HG03521 (cell line): ENCODE results near the gene RIMS4.
"Not testable (repeated sequence)": the region's sequence is repeated elsewhere in the genome, so short reads cannot be mapped to it uniquely, and the experiment has no call there.

ENCODE experiments used
- ATAC-seq: cut with Tn5 transposase; IDR thresholded peaks from one replicate; pipeline ENCODE4 v1.9.1; 2021; ENCODE audit warnings: mild to moderate bottlenecking, moderate library complexity; ENCODE audit not compliant: unreplicated experiment

RIMS4 gene

GRCh38 chr20:44765701-44766347, 44.5 kb downstream of the RIMS4 start:
- no peak for ATAC-seq

GRCh38 chr20:44765091-44765490, 45.3 kb downstream of the RIMS4 start:
- ATAC-seq, result no peak

GRCh38 chr20:44763798-44764197, 46.5 kb downstream of the RIMS4 start:
- ATAC-seq, result not testable (repeated sequence)

GRCh38 chr20:44762466-44763140, 47.7 kb downstream of the RIMS4 start:
- no peak for ATAC-seq

GRCh38 chr20:44761423-44761822, 48.9 kb downstream of the RIMS4 start:
- no peak for ATAC-seq

GRCh38 chr20:44759595-44759994, 50.8 kb downstream of the RIMS4 start:
- no peak for ATAC-seq

- no peak for ATAC-seq
Observed at GRCh38 chr20:44758247-44759101, 51.9 kb downstream of the RIMS4 start.

GRCh38 chr20:44756956-44757355, 53.4 kb downstream of the RIMS4 start:
- no peak for ATAC-seq

- no peak for ATAC-seq
Observed at GRCh38 chr20:44756011-44756688, 54.2 kb downstream of the RIMS4 start.

GRCh38 chr20:44754554-44754953, 55.8 kb downstream of the RIMS4 start:
- no peak for ATAC-seq

GRCh38 chr20:44752099-44752931, 58.0 kb downstream of the RIMS4 start:
- ATAC-seq, result no peak

- no peak for ATAC-seq
Observed at GRCh38 chr20:44750081-44750805, 60.1 kb downstream of the RIMS4 start.

- no peak for ATAC-seq
Observed at GRCh38 chr20:44748005-44748370, 62.4 kb downstream of the RIMS4 start.

GRCh38 chr20:44747166-44748004, 63.0 kb downstream of the RIMS4 start:
- ATAC-seq, result no peak

- no peak for ATAC-seq
Observed at GRCh38 chr20:44746367-44747165, 63.8 kb downstream of the RIMS4 start.

- no peak for ATAC-seq
Observed at GRCh38 chr20:44745598-44746366, 64.6 kb downstream of the RIMS4 start, which contains the start of gene KCNK15. TSS of gene KCNK15 (plus strand) at chr20:44745865. CDS start at chr20:44745911, 46 bp downstream.

GRCh38 chr20:44745122-44745597, 65.2 kb downstream of the RIMS4 start:
- no peak for ATAC-seq
